CD4-positive, alpha-beta T cell treated with Interleukin-17A for 4 hours (primary cell): ENCODE measurements around the gene APAF1.

ENCODE experiments used
- DNase-seq: peaks from one replicate; pipeline ENCODE4 v3.0.0-alpha.2; 2020; ENCODE audit warnings: mixed read lengths

The APAF1 gene

DNA sequence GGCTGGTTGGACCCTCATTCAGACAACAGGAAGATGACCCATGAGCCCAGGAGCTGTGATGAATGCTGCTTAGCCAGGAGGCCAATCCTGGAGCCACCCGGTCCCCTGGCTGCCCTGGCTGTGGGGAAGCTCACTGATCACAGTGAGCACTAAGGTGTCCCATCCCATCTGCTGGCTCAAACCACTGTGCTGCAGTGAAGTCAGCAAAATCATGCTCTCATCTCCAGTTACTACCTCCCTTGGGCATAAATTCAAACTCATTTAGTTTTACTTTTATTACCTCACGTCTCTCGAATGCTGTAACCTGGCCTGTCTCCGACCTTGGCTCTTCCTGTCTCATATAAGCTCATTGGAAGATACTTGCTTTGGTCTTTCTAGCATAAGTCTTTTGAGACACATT is 112.4 kb downstream of the APAF1 start:
- DNase-seq = no peak

DNA sequence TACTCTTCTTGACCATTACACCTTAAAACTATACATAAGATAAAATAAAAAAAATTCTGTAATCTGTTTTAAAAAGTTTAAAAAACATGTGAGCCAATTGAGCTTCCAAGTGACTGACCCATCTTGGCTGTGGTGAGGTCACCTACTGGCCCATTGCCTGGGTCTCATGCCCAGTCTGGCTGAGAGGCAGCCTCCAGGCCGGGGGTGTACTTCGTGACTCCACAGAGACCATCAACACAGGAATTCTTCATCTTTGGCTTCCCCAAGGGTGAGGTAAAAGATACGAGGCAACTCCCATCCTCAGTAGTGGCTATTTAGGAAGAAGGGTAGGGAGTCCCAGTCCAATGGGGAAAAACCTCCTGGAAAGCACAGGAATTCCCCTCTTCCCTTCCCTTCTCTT is 113.2 kb downstream of the APAF1 start:
- no peak for DNase-seq

DNA sequence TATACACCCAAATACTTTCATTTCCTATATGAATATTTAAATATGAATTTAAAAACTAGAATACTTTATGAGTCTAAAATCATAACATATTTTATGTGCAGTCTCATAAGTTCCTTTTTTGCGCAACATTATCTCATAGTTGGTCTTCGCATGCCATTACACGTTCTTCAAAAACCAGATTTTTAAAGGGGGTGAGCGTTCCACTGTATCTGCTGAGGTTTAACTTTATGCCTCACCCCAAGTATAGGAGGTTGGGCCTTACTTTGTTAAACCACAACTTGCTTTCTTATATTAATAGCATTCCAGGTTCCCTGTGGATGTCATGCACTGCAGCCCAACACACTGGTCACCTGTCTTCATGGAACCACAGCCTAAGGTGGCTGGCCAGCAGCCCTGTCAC is 118.6 kb downstream of the APAF1 start:
- DNase-seq = no peak

DNA sequence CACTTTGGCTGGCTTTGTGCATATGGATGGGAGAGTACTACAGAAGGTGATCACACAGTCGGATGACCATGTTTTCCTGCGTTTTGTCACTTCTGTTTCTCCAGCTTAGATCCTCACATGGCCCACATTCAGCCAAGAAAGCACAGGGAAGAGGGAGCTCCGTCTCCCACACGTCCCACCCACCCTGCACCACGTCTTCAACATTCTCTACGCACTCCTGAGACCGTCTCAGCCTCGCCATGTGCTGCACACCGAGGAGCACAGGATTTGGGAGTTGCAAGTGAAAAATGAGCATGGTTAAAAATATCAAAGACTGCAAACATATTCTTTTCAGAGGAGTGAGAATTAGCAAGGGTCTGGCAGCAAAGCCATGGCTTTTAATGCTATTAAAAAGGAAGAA is 122.2 kb downstream of the APAF1 start:
- no peak for DNase-seq

DNA sequence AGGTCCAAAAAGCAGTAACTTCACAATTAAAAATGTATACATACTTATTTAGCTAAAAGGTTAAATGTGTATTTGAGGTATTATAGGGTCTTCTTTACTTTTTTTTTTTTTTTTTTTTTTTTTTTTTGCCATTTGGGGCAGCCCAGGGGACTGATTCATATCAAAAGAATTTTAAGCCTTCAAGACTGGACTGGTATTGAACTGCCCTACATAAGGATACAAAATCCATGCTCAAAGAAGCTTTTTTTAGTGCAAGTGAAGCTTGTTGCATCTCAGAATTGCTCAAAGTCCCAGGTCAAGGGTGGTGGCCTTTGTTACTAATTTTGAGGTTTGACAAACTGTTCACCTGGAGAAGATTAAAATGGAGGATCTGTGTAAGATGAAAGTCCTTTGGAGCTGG is 124.0 kb downstream of the APAF1 start:
- DNase-seq = no peak

DNA sequence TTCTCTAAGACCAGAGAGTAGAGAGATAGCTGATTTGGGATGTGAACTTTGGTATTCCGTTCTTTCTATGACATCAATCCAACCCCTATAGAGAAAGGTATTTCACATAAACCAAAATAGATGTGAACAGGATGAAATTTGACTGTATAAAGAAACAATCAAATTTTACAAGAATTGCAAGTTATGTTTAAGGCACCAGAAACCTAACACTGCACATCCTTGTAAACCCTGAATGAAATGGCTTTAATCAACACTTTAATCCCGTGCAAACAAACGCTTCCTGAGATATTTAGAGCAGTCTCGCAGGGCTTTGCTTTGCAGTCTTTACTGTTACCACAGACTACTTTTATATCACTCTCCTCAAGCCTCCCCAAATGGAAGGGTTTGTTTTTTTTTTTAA is 125.1 kb downstream of the APAF1 start:
- no peak for DNase-seq

DNA sequence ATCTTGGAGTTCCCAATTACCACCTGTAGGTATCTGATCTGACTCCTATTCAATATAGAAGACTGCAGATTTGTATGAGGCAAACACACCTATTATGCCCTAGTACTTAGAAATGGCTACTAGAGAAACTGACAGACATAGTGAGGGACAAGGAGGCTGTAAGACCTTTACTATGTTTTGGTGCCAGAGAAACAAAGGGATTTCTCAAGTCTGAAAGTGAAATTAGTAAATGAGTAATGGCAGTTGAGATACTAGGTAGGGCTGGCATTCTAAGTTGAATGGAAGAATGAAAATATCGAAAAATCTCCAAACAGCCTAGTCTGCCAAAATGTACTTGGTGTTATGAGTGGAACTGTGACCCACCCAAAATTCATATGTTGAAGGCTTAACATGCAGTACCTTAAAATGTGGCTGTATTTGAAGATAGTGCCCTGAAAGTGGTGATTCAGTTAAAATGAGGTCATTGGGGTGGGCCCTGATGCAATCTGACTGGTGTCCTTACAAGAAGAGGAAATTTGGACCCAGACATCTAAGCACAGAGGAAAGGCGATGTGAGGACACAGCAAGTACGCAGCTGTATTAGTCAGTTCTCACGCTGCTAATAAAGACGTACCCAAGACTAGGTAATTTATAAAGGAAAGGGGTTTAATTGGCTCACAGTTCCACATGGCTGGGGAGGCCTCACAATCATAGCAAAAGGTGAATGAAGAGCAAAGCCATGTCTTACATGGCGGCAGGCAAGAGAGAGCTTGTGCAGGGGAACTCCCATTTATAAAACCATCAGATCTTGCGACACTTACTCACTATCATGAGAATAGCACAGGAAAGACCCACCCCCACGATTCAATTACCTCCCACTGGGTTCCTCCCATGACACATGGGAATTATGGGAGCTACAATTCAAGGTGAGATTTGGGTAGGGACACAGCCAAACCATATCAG is 127.0 kb downstream of the APAF1 start:
- no peak for DNase-seq

DNA sequence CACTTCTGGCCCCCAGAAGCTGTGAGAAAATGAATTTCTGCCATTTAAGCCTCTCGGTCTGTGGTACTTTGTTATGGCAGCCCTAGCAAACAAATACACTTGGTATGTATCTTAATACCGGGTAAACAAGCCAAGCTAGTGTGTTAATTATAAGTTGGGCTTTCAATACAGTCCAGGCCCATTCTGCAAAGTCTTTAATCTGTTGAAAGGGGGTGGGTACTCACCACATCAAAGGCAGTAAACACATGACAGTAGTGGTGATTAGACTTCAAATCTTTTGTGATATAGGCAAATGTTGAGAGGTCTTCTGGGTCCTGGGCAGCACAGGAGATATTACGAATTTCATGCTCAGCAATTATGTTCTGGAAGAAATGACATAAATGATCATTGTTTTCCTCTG is 127.7 kb downstream of the APAF1 start:
- no peak for DNase-seq

DNA sequence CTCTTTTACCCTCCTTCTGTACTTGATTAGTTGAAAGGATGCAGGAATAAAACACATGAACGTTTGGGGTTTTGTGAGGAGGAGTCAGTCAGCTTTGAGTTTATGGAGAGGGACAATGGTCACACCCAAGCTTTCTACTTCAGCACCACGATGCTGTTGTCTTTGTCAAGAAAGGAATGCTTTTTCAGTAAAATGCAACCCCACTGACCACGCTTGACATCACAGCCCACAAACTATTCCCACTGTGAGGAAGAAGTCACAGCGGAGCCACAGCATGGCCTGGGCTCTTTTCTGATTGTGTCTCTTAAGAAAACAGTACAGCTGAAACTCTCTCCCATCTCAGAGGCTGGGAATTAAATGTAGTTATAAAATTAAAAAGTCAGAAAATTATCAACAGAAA is 135.2 kb downstream of the APAF1 start:
- no peak for DNase-seq

DNA sequence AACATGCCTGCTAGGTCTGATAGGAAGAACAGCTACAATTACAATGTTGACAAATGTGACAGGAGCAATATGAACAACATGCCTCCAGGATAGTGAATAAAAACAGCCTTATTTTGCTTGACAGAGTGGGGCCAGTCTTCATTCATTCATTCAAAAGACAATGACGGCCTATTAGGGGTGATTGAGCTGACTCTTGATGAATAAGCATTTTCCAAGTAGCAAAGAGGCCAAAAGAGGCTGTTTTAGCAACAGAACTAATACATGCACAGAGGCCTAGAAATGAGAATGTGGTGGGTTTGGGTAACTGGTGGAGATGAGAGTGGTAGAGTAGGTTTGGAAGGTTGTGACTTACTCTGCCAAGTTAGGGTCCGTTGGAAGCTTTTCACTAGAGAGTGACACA is 138.3 kb downstream of the APAF1 start:
- DNase-seq = no peak
